Gastrocnemius medialis (tissue), 4 donors: ENCODE measurements around the gene CHSY1.

Experiments
- CTCF ChIP-seq, 5 experiments: fragments of 450-650 bp in 3 of 5; fragments of 200-600 bp in 2 of 5; sonication (generic) in 2 of 5; IDR thresholded peaks in 4 of 5; conservative IDR thresholded peaks in 1 of 5; 1 replicate in 4 of 5; 2 replicates in 1 of 5; pipeline ENCODE4 v1.5.1; 2016 to 2019; ENCODE audit warnings: antibody characterized with exemption in 5 of 5, mild to moderate bottlenecking in 3 of 5, moderate library complexity in 3 of 5
- POLR2A ChIP-seq, 2 donors: fragments of 450-650 bp; IDR thresholded peaks; one replicate each; pipeline ENCODE4 v1.6.1; 2017; ENCODE audit warnings: antibody characterized with exemption in 2 of 2, mild to moderate bottlenecking in 2 of 2, moderate library complexity in 2 of 2

GRCh38 chr15:101159096-101159935 lies 92.5 kb downstream of the CHSY1 start:
- TF ChIP-seq CTCF (IDR thresholded peaks at IDR 0.05 in 4 of 5, conservative IDR thresholded peaks at IDR 0.05 in 1 of 5), result no peak
- TF ChIP-seq POLR2A (IDR thresholded peaks at IDR 0.05), result no peak
